HepG2 (cell line): Measurements from ENCODE around the gene SSC4D. TPM values are rescaled to one million over a fixed set of nuclear protein-coding genes. Genes with fewer than 3 reads are reported as not detected.
A peak's percentile ranks its signal among the peaks of the same experiment; 100 is the strongest.

Experiments used
- ELF3 ChIP-seq: IDR thresholded peaks from 2 replicates; pipeline ENCODE4 v1.6.1; 2016; ENCODE audit warnings: missing genetic modification reagents, missing compliant biosample characterization
- GATA4 ChIP-seq: sonication (generic); IDR thresholded peaks from 2 replicates; pipeline ENCODE4 v1.6.1; 2016; ENCODE audit warnings: antibody characterized with exemption, low read depth, borderline replicate concordance
- GTF3A ChIP-seq: sonication (generic); formaldehyde crosslinking; conservative IDR thresholded peaks from 2 replicates; pipeline ENCODE4 v1.4.0; 2020; ENCODE audit warnings: mild to moderate bottlenecking, missing genetic modification reagents
- ISL2 ChIP-seq: sonication (generic); formaldehyde crosslinking; IDR thresholded peaks from 2 replicates; pipeline ENCODE4 v1.5.0; 2020; ENCODE audit warnings: missing genetic modification reagents
- KMT2B ChIP-seq: IDR thresholded peaks from 2 replicates; pipeline ENCODE4 v1.6.1; 2016; ENCODE audit warnings: missing genetic modification reagents, missing compliant biosample characterization
- MAFK ChIP-seq, 2 experiments: IDR thresholded peaks in 1 of 2; conservative IDR thresholded peaks in 1 of 2; 2 replicates each; pipeline ENCODE4 v1.6.1; 2011; ENCODE audit warnings: improper control_type of control experiment in 2 of 2, low read length in 2 of 2
- MIXL1 ChIP-seq: IDR thresholded peaks from 2 replicates; pipeline ENCODE4 v1.6.1; 2016
- PHF8 ChIP-seq: sonication (generic); formaldehyde crosslinking; IDR thresholded peaks from 2 replicates; pipeline ENCODE4 v1.5.0; 2020; ENCODE audit warnings: missing genetic modification reagents
- RAD21 ChIP-seq: fragments of 450-650 bp; formaldehyde crosslinking; IDR thresholded peaks from 2 replicates; pipeline ENCODE4 v1.5.0; 2020; ENCODE audit warnings: mild to moderate bottlenecking
- RBFOX2 ChIP-seq: fragments of 200-400 bp; formaldehyde crosslinking; IDR thresholded peaks from 2 replicates; pipeline ENCODE4 v1.6.1; 2017; ENCODE audit warnings: low read depth, mild to moderate bottlenecking, low read length
- SATB2 ChIP-seq: sonication (generic); formaldehyde crosslinking; IDR thresholded peaks from 2 replicates; pipeline ENCODE4 v1.5.0; 2020; ENCODE audit warnings: missing genetic modification reagents
- SKI ChIP-seq: fragments of 450-650 bp; IDR thresholded peaks from one replicate; pipeline ENCODE4 v1.6.1; 2018; ENCODE audit warnings: mild to moderate bottlenecking; ENCODE audit not compliant: partially characterized antibody
- SMC3 ChIP-seq: IDR thresholded peaks from 2 replicates; pipeline ENCODE4 v1.6.1; 2011; ENCODE audit warnings: low read length, improper control_type of control experiment
- SOX13 ChIP-seq, 3 experiments: fragments of 450-650 bp in 1 of 3; sonication (generic) in 1 of 3; formaldehyde crosslinking in 1 of 3; IDR thresholded peaks in 2 of 3; conservative IDR thresholded peaks in 1 of 3; 2 replicates each; pipeline versions ENCODE4 v1.5.0 to v1.6.1; 2016 to 2020; ENCODE audit warnings: antibody characterized with exemption in 1 of 3, mild to moderate bottlenecking in 1 of 3, missing compliant biosample characterization in 1 of 3, missing genetic modification reagents in 1 of 3, moderate library complexity in 1 of 3
- SRSF1 ChIP-seq: fragments of 200-400 bp; formaldehyde crosslinking; optimal IDR thresholded peaks from 2 replicates; pipeline ENCODE3; 2017; ENCODE audit warnings: mild to moderate bottlenecking, low read depth, low read length, moderate library complexity
- TAF15 ChIP-seq: fragments of 200-400 bp; formaldehyde crosslinking; IDR thresholded peaks from one replicate; pipeline ENCODE4 v1.6.1; 2018; ENCODE audit warnings: mild to moderate bottlenecking, low read depth, low read length; ENCODE audit not compliant: poor library complexity, severe bottlenecking
- ZFY ChIP-seq: sonication (generic); formaldehyde crosslinking; IDR thresholded peaks from 2 replicates; pipeline ENCODE4 v1.4.0; 2020; ENCODE audit warnings: missing genetic modification reagents
- ZMYM2 ChIP-seq: sonication (generic); formaldehyde crosslinking; IDR thresholded peaks from 2 replicates; pipeline ENCODE4 v1.8.0; 2022; ENCODE audit warnings: mild to moderate bottlenecking, missing genetic modification reagents
- ZNF331 ChIP-seq: sonication (generic); formaldehyde crosslinking; IDR thresholded peaks from 2 replicates; pipeline ENCODE4 v1.4.0; 2020; ENCODE audit warnings: missing genetic modification reagents
- ZNF362 ChIP-seq: sonication (generic); formaldehyde crosslinking; IDR thresholded peaks from 2 replicates; pipeline ENCODE4 v1.4.0; 2020; ENCODE audit warnings: missing genetic modification reagents, mild to moderate bottlenecking, borderline replicate concordance
- ZNF746 ChIP-seq: sonication (generic); formaldehyde crosslinking; IDR thresholded peaks from 2 replicates; pipeline ENCODE4 v1.8.0; 2022; ENCODE audit warnings: mild to moderate bottlenecking, missing genetic modification reagents
- ZSCAN9 ChIP-seq: IDR thresholded peaks from 2 replicates; pipeline ENCODE4 v1.6.1; 2016; ENCODE audit warnings: borderline replicate concordance
- polyA plus RNA-seq, 8 experiments: library from polyadenylated mRNA; depleted of rRNA in 3 of 8; stranded (reverse) in 7 of 8; unstranded in 1 of 8; fragments of >200 nt; fragmentation: Illumina TruSeq in 4 of 8; extraction: Trizol in 4 of 8; gene quantifications; 2 replicates each; pipeline versions ENCODE4 v1.2.1 to v1.2.3, GENCODE V29; 2011 to 2016; ENCODE audit warnings: low read depth in 4 of 8, missing spikeins in 1 of 8, mixed read lengths in 1 of 8; ENCODE audit not compliant: insufficient read depth in 1 of 8
- total RNA-seq, 5 experiments: library from RNA; depleted of rRNA; stranded (reverse); fragments of >200 nt; fragmentation: Illumina TruSeq; extraction: Trizol; gene quantifications; 2 replicates each; pipeline ENCODE4 v1.2.3, GENCODE V29; 2016; ENCODE audit warnings: low read depth in 1 of 5
- TF ChIP-seq, protein P1 (sequence below): sonication (generic); formaldehyde crosslinking; IDR thresholded peaks from 2 replicates; pipeline ENCODE4 v1.5.1; 2020; ENCODE audit warnings: missing genetic modification reagents, mild to moderate bottlenecking, borderline replicate concordance
- TF ChIP-seq, protein P2 (sequence below): sonication (generic); formaldehyde crosslinking; IDR thresholded peaks from 2 replicates; pipeline ENCODE4 v1.5.1; 2020; ENCODE audit warnings: mild to moderate bottlenecking, missing genetic modification reagents, moderate library complexity
- TF ChIP-seq, protein P3 (sequence below): sonication (generic); formaldehyde crosslinking; IDR thresholded peaks from 2 replicates; pipeline ENCODE4 v1.4.0; 2020; ENCODE audit warnings: mild to moderate bottlenecking, missing genetic modification reagents

Gene SSC4D
- total and polyA plus RNA-seq, 2 of the 13 experiments (the other 11 are each of a cell fraction or from before 2014, with no cell fraction given): 33.3 to 63.8 TPM

- TF ChIP-seq, protein P1, sequence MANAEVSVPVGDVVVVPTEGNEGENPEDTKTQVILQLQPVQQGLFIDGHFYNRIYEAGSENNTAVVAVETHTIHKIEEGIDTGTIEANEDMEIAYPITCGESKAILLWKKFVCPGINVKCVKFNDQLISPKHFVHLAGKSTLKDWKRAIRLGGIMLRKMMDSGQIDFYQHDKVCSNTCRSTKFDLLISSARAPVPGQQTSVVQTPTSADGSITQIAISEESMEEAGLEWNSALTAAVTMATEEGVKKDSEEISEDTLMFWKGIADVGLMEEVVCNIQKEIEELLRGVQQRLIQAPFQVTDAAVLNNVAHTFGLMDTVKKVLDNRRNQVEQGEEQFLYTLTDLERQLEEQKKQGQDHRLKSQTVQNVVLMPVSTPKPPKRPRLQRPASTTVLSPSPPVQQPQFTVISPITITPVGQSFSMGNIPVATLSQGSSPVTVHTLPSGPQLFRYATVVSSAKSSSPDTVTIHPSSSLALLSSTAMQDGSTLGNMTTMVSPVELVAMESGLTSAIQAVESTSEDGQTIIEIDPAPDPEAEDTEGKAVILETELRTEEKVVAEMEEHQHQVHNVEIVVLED (CRISPR knock-in tag): peak; percentile 88
- TF ChIP-seq ZMYM2 (0 out of 2 replicates have a peak, but pooled peaks have one; percentile 10), SATB2 (CRISPR knock-in tag) (no peak), TAF15 (peak; percentile 85), SOX13 (IDR thresholded peaks at IDR 0.05) (no peak), SOX13 (CRISPR knock-in tag; conservative IDR thresholded peaks at IDR 0.05 in 1 of 2, IDR thresholded peaks at IDR 0.05 in 1 of 2) (peak in 1 of 2 experiments; percentile 20; a peak in 2 of 4 replicates), KMT2B (peak; percentile 43; the same call in 1 of the 2 replicates), PHF8 (CRISPR knock-in tag) (peak; percentile 35), GATA4 (no peak), SRSF1 (peak; percentile 57), ISL2 (CRISPR knock-in tag) (0 out of 2 replicates have a peak, but pooled peaks have one; percentile 51), ZSCAN9 (CRISPR knock-in tag) (peak; percentile 12; the same call in 1 of the 2 replicates), SMC3 (peak; percentile 9; the same call in 1 of the 2 replicates), ZNF331 (peak; percentile 65), SKI (peak; percentile 61), MIXL1 (CRISPR knock-in tag) (peak; percentile 70; the same call in 1 of the 2 replicates), ZNF362 (CRISPR knock-in tag) (0 out of 2 replicates have a peak, but pooled peaks have one; percentile 6), RAD21 (CRISPR knock-in tag) (peak; percentile 83), MAFK (conservative IDR thresholded peaks at IDR 0.05 in 1 of 2, IDR thresholded peaks at IDR 0.05 in 1 of 2; ENCODE audit: low read length in 2 of 2) (0 out of 4 replicates have a peak, but pooled peaks of 1 of the 2 experiments have one; percentile 21), RBFOX2 (no peak), ZFY (CRISPR knock-in tag) (no peak), GTF3A (no peak), ELF3 (CRISPR knock-in tag) (peak; percentile 73), ZNF746 (CRISPR knock-in tag) (peak; percentile 13; the same call in 1 of the 2 replicates)
- TF ChIP-seq, protein P2, sequence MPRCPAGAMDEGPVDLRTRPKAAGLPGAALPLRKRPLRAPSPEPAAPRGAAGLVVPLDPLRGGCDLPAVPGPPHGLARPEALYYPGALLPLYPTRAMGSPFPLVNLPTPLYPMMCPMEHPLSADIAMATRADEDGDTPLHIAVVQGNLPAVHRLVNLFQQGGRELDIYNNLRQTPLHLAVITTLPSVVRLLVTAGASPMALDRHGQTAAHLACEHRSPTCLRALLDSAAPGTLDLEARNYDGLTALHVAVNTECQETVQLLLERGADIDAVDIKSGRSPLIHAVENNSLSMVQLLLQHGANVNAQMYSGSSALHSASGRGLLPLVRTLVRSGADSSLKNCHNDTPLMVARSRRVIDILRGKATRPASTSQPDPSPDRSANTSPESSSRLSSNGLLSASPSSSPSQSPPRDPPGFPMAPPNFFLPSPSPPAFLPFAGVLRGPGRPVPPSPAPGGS (CRISPR knock-in tag): no peak
- TF ChIP-seq, protein P3, sequence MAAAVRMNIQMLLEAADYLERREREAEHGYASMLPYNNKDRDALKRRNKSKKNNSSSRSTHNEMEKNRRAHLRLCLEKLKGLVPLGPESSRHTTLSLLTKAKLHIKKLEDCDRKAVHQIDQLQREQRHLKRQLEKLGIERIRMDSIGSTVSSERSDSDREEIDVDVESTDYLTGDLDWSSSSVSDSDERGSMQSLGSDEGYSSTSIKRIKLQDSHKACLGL (CRISPR knock-in tag): no peak
Measured at GRCh38 chr7:76359111-76359977, 50.2 kb downstream of the SSC4D start (continued).
